Colonic mucosa (tissue), 4 donors: ENCODE data around the gene SLC38A5. TPM values are rescaled to one million over a fixed set of nuclear protein-coding genes. Genes with fewer than 3 reads are reported as not detected.

ENCODE experiments used
- DNase-seq: peaks from one replicate; pipeline ENCODE4 v3.0.0-alpha.2; 2020
- H3K27ac ChIP-seq: fragments of 200-600 bp; one replicate; pipeline ENCODE4 v1.8.0; 2021
- H3K27me3 ChIP-seq: fragments of 200-600 bp; one replicate; pipeline ENCODE4 v1.8.0; 2021
- H3K36me3 ChIP-seq: fragments of 200-600 bp; one replicate; pipeline ENCODE4 v1.8.0; 2021
- H3K4me1 ChIP-seq: fragments of 200-600 bp; one replicate; pipeline ENCODE4 v1.8.0; 2021; ENCODE audit warnings: mild to moderate bottlenecking
- H3K4me3 ChIP-seq: fragments of 200-600 bp; one replicate; pipeline ENCODE4 v1.8.0; 2021
- H3K9ac ChIP-seq, 2 donors: one replicate each; pipeline ENCODE4 v1.7.0; 2013; ENCODE audit warnings: control low read depth in 2 of 2, low read depth in 2 of 2, low read length in 2 of 2
- H3K9me3 ChIP-seq: fragments of 200-600 bp; one replicate; pipeline ENCODE4 v1.8.0; 2021
- CTCF ChIP-seq: fragments of 200-600 bp; IDR thresholded peaks from one replicate; pipeline ENCODE4 v1.8.0; 2022; ENCODE audit warnings: antibody characterized with exemption, mild to moderate bottlenecking
- intact Hi-C: fragments of 100-400 bp; cut with DNase I; formaldehyde crosslinking; loops from one replicate; pipeline ENCODE4 v1.14.1; 2022
- total RNA-seq, 2 donors: library from RNA; stranded (reverse); fragmentation: NEBNext Ultra II Directional in 1 of 2; extraction: Animal tissue kit (Norgen Biotek cat#: 25700) in 1 of 2; gene quantifications; one replicate each; pipeline ENCODE4 v1.2.1, GENCODE V29; 2021
- donor health status: healthy.
- donor health status: DM: no; HTN: no; CAD: no.
- donor health status: DM: no; HTN: no; CAD: no.

Gene SLC38A5
- total RNA-seq, 2 donors from 2014 or later = 18.8 to 89.3 TPM

GRCh38 chrX:48487362-48487798 is 17.3 kb upstream of the SLC38A5 start:
- no peaks in the 10 kb centered on the region for H3K36me3 ChIP-seq
- H3K27ac ChIP-seq = no peak overlapping the region
- no peak for TF ChIP-seq CTCF
- no peaks in the 10 kb centered on the region for H3K9me3 ChIP-seq
- intact Hi-C loops = no loop called here
- DNase-seq = no peak
- H3K4me3 ChIP-seq = no peak overlapping the region
- H3K4me1 ChIP-seq = no peaks in the 10 kb centered on the region
- no peaks in the 10 kb centered on the region for H3K27me3 ChIP-seq
- H3K9ac ChIP-seq = no peak overlapping the region

GRCh38 chrX:48482526-48482925 is 12.5 kb upstream of the SLC38A5 start:
- H3K27me3 ChIP-seq = no peaks in the 10 kb centered on the region
- H3K4me1 ChIP-seq = no peaks in the 10 kb centered on the region
- TF ChIP-seq CTCF = no peak
- no peak overlapping the region for H3K4me3 ChIP-seq
- no peak for DNase-seq
- no peak overlapping the region for H3K9ac ChIP-seq
- no peaks in the 10 kb centered on the region for H3K36me3 ChIP-seq
- H3K9me3 ChIP-seq = no peaks in the 10 kb centered on the region
- no peak overlapping the region for H3K27ac ChIP-seq
- intact Hi-C loops = no loop called here

GRCh38 chrX:48480583-48480982 is 10.5 kb upstream of the SLC38A5 start:
- Histone ChIP-seq H3K27ac (no peak overlapping the region), H3K9ac (no peak overlapping the region), H3K9me3 (no peaks in the 10 kb centered on the region), H3K4me1 (no peaks in the 10 kb centered on the region), H3K36me3 (no peaks in the 10 kb centered on the region), H3K4me3 (no peak overlapping the region), H3K27me3 (no peaks in the 10 kb centered on the region)
- TF ChIP-seq CTCF = no peak
- DNase-seq = no peak
- intact Hi-C loops = no loop called here

GRCh38 chrX:48480142-48480541 is 10.1 kb upstream of the SLC38A5 start:
- Histone ChIP-seq H3K9ac (no peak overlapping the region), H3K36me3 (no peaks in the 10 kb centered on the region), H3K27me3 (no peaks in the 10 kb centered on the region), H3K27ac (no peak overlapping the region), H3K4me3 (no peak overlapping the region), H3K4me1 (no peaks in the 10 kb centered on the region), H3K9me3 (no peaks in the 10 kb centered on the region)
- intact Hi-C loops = no loop called here
- DNase-seq = no peak
- TF ChIP-seq CTCF = no peak

- no peak overlapping the region for H3K9ac ChIP-seq
- H3K9me3 ChIP-seq = no peaks in the 10 kb centered on the region
These were observed 8.7 kb upstream of the SLC38A5 start for GRCh38 chrX:48478806-48479205.

More at GRCh38 chrX:48478806-48479205, 8.7 kb upstream of the SLC38A5 start:
- no peaks in the 10 kb centered on the region for H3K36me3 ChIP-seq
- no peaks in the 10 kb centered on the region for H3K27me3 ChIP-seq
- H3K4me3 ChIP-seq = no peak overlapping the region
- no peak overlapping the region for H3K27ac ChIP-seq
- TF ChIP-seq CTCF = no peak
- DNase-seq = no peak
- H3K4me1 ChIP-seq = no peaks in the 10 kb centered on the region
- intact Hi-C loops = no loop called here
